ENCODE measurements around the gene FAIM2. TPM values are rescaled to one million over a fixed set of nuclear protein-coding genes. Genes with fewer than 3 reads are reported as not detected.
A peak's percentile ranks its signal among the peaks of the same experiment; 100 is the strongest.

Gene FAIM2
- total and polyA plus RNA-seq, 9 donors = under 0.01 to 19.3 (median 2.4) TPM

- no peak overlapping the region for H3K4me3 ChIP-seq
- H3K9me3 ChIP-seq = no peaks in the 10 kb centered on the region
- H3K27me3 ChIP-seq = no peaks in the 10 kb centered on the region
- no peak overlapping the region for H3K27ac ChIP-seq
- no peaks in the 10 kb centered on the region for H3K36me3 ChIP-seq
- H3K4me1 ChIP-seq (ENCODE audit: insufficient read depth) = peaks cover 3% of the 10 kb centered on the region
- TF ChIP-seq EP300 (IDR thresholded peaks at IDR 0.05) (no peak), CTCF (IDR thresholded peaks at IDR 0.05) (no peak), POLR2A (IDR thresholded peaks at IDR 0.05) (no peak)
- intact Hi-C loops (cut with DNase I) = loop anchor here in 1 of 4 donors (5.0 kb wide), 1 partner anchor 82 kb away; no protein-coding TSS in a partner anchor
- peak in 1 of 5 donors; percentile 21 for DNase-seq
- 84 to 93% (median 86%) methylated on average over 10 to 13 of the region's 13 CpGs for WGBS, 3 donors
Measured at GRCh38 chr12:49948866-49949845, 45.5 kb upstream of the FAIM2 start.

- DNase-seq = peak in 1 of 5 donors; percentile 4
- H3K27ac ChIP-seq = no peak overlapping the region
- H3K9me3 ChIP-seq = no peaks in the 10 kb centered on the region
- H3K4me3 ChIP-seq = no peak overlapping the region
- WGBS, 3 donors = 82 to 88% (median 83%) methylated on average over 7 of the region's 7 CpGs
- H3K27me3 ChIP-seq = no peaks in the 10 kb centered on the region
- intact Hi-C loops (cut with DNase I) = loop anchor here in 1 of 4 donors (5.0 kb wide), 1 partner anchor 80 kb away; no protein-coding TSS in a partner anchor
- TF ChIP-seq POLR2A (IDR thresholded peaks at IDR 0.05) = no peak
- no peak for TF ChIP-seq CTCF (IDR thresholded peaks at IDR 0.05)
- no peak for TF ChIP-seq EP300 (IDR thresholded peaks at IDR 0.05)
- H3K36me3 ChIP-seq = no peaks in the 10 kb centered on the region
- peaks cover 3% of the 10 kb centered on the region for H3K4me1 ChIP-seq (ENCODE audit: insufficient read depth)
Measured at GRCh38 chr12:49947593-49948226, 44.0 kb upstream of the FAIM2 start.

- WGBS, 3 donors = 84 to 85% (median 84%) methylated on average over 3 of the region's 3 CpGs
- no peak for DNase-seq
- intact Hi-C loops (cut with DNase I) = loop anchor here in 1 of 4 donors (5.0 kb wide), 1 partner anchor 79 kb away; no protein-coding TSS in a partner anchor
Measured at GRCh38 chr12:49946497-49946896, 42.8 kb upstream of the FAIM2 start.

More at GRCh38 chr12:49946497-49946896, 42.8 kb upstream of the FAIM2 start:
- no peak overlapping the region for H3K4me3 ChIP-seq
- no peaks in the 10 kb centered on the region for H3K36me3 ChIP-seq
- H3K9me3 ChIP-seq = no peaks in the 10 kb centered on the region
- peaks cover 3% of the 10 kb centered on the region for H3K4me1 ChIP-seq (ENCODE audit: insufficient read depth)
- no peaks in the 10 kb centered on the region for H3K27me3 ChIP-seq
- no peak for TF ChIP-seq CTCF (IDR thresholded peaks at IDR 0.05)
- TF ChIP-seq EP300 (IDR thresholded peaks at IDR 0.05) = no peak
- TF ChIP-seq POLR2A (IDR thresholded peaks at IDR 0.05) = no peak
- no peak overlapping the region for H3K27ac ChIP-seq
